WTC11 (cell line): ENCODE measurements around the gene IL4R. TPM values are rescaled to one million over a fixed set of nuclear protein-coding genes. Genes with fewer than 3 reads are reported as not detected.

Experiments
- ATAC-seq: fragments of 200-7000 bp; cut with Tn5 transposase; 2 replicates; pipeline ENCODE4 v1.10.0; 2021; ENCODE audit warnings: mild to moderate bottlenecking, moderate library complexity
- CTCF ChIA-PET: fragments of 300-600 bp; sonication (Branson Sonifier 250); formaldehyde crosslinking; loops from one replicate; lab custom pipeline; 2021; ENCODE audit warnings: antibody characterized with exemption; lab: Charles Lee
- POLR2A ChIA-PET: fragments of 350-600 bp; sonication (Branson Sonifier 250); formaldehyde crosslinking; loops from one replicate; lab custom pipeline; 2021; ENCODE audit warnings: antibody characterized with exemption; lab: Charles Lee
- DNase-seq: peaks from one replicate; pipeline ENCODE4 v3.0.0; 2021; ENCODE audit warnings: low spot score
- H3K27ac Mint-ChIP-seq: 2 replicates; pipeline ENCODE4 v1.8.0; 2021; ENCODE audit warnings: mixed read lengths
- H3K27me3 Mint-ChIP-seq: 2 replicates; pipeline ENCODE4 v1.8.0; 2021; ENCODE audit warnings: low read depth, mild to moderate bottlenecking, moderate library complexity, mixed read lengths
- H3K36me3 Mint-ChIP-seq: 2 replicates; pipeline ENCODE4 v1.8.0; 2021; ENCODE audit warnings: mixed read lengths
- H3K4me1 Mint-ChIP-seq: 2 replicates; pipeline ENCODE4 v1.8.0; 2022; ENCODE audit warnings: mixed read lengths
- H3K4me3 Mint-ChIP-seq: 2 replicates; pipeline ENCODE4 v1.8.0; 2021; ENCODE audit warnings: mild to moderate bottlenecking, moderate library complexity, mixed read lengths
- H3K9me3 Mint-ChIP-seq: 2 replicates; pipeline ENCODE4 v1.8.0; 2021; ENCODE audit warnings: mixed read lengths
- AFF4 ChIP-seq: sonication (generic); formaldehyde crosslinking; IDR thresholded peaks from 2 replicates; pipeline ENCODE4 v1.8.1; 2023; ENCODE audit warnings: mild to moderate bottlenecking, missing genetic modification reagents, borderline replicate concordance
- CBFB ChIP-seq: sonication (generic); formaldehyde crosslinking; IDR thresholded peaks from 2 replicates; pipeline ENCODE4 v1.8.1; 2022; ENCODE audit warnings: mild to moderate bottlenecking, low read depth, missing genetic modification reagents
- E2F1 ChIP-seq: sonication (generic); formaldehyde crosslinking; IDR thresholded peaks from 2 replicates; pipeline ENCODE4 v1.8.0; 2022; ENCODE audit warnings: mild to moderate bottlenecking, missing genetic modification reagents
- KAT7 ChIP-seq: sonication (generic); formaldehyde crosslinking; IDR thresholded peaks from 2 replicates; pipeline ENCODE4 v1.8.1; 2023; ENCODE audit warnings: missing genetic modification reagents, mild to moderate bottlenecking, borderline replicate concordance
- MYBL2 ChIP-seq: sonication (generic); formaldehyde crosslinking; IDR thresholded peaks from 2 replicates; pipeline ENCODE4 v1.8.1; 2023; ENCODE audit warnings: mild to moderate bottlenecking, moderate library complexity, missing genetic modification reagents
- NFATC4 ChIP-seq: fragments of 250-450 bp; sonication (Bioruptor Pico); IDR thresholded peaks from 2 replicates; pipeline ENCODE4 v1.9.0; 2021; ENCODE audit warnings: mild to moderate bottlenecking
- SP1 ChIP-seq: sonication (generic); formaldehyde crosslinking; conservative IDR thresholded peaks from 2 replicates; pipeline ENCODE4 v1.8.1; 2022; ENCODE audit warnings: missing genetic modification reagents
- USF1 ChIP-seq: sonication (generic); formaldehyde crosslinking; IDR thresholded peaks from 2 replicates; pipeline ENCODE4 v1.8.0; 2022; ENCODE audit warnings: mild to moderate bottlenecking, missing genetic modification reagents
- ZBTB43 ChIP-seq: sonication (generic); formaldehyde crosslinking; IDR thresholded peaks from 2 replicates; pipeline ENCODE4 v1.8.1; 2023; ENCODE audit warnings: mild to moderate bottlenecking, missing genetic modification reagents
- ZNF317 ChIP-seq: sonication (generic); formaldehyde crosslinking; IDR thresholded peaks from 2 replicates; pipeline ENCODE4 v1.8.1; 2023; ENCODE audit warnings: low read depth, mild to moderate bottlenecking, moderate library complexity, missing genetic modification reagents, borderline replicate concordance
- ZNF416 ChIP-seq: fragments of 250-450 bp; sonication (Bioruptor Pico); IDR thresholded peaks from 2 replicates; pipeline ENCODE4 v1.9.0; 2021; ENCODE audit warnings: mild to moderate bottlenecking, inconsistent platforms
- ZNF532 ChIP-seq: fragments of 250-450 bp; sonication (Bioruptor Pico); IDR thresholded peaks from 2 replicates; pipeline ENCODE4 v1.9.0; 2021; ENCODE audit warnings: mild to moderate bottlenecking, borderline replicate concordance
- ZNF671 ChIP-seq: fragments of 250-450 bp; sonication (Bioruptor Pico); IDR thresholded peaks from 2 replicates; pipeline ENCODE4 v1.8.0; 2021; ENCODE audit warnings: mild to moderate bottlenecking
- total RNA-seq: library from RNA; stranded (reverse); gene quantifications from 3 replicates; pipeline ENCODE4 v1.2.3, GENCODE V29; 2021
- TF ChIP-seq, protein P1 (sequence below): sonication (generic); formaldehyde crosslinking; IDR thresholded peaks from 2 replicates; pipeline ENCODE4 v1.8.1; 2023; ENCODE audit warnings: mild to moderate bottlenecking, missing genetic modification reagents
- TF ChIP-seq, protein P2 (sequence below): sonication (generic); formaldehyde crosslinking; IDR thresholded peaks from 2 replicates; pipeline ENCODE4 v1.8.0; 2022; ENCODE audit warnings: mild to moderate bottlenecking, missing genetic modification reagents

Gene IL4R
- total RNA-seq, 1 experiment from 2014 or later = 28.7 TPM

- ATAC-seq = no peak
- Mint-ChIP-seq H3K27me3 (no peaks in the 10 kb centered on the region; the same call in 1 of the 2 replicates), H3K27ac (peak overlapping the region; percentile 84), H3K4me3 (no peak overlapping the region), H3K9me3 (no peaks in the 10 kb centered on the region), H3K36me3 (no peaks in the 10 kb centered on the region), H3K4me1 (peaks cover 42% of the 10 kb centered on the region)
- POLR2A ChIA-PET = interaction anchor here (0.6 to 1.2 kb wide), 3 partner anchors 28 to 207 kb away, joined by 3 read pairs; no protein-coding TSS in a partner anchor
- CTCF ChIA-PET = interaction anchor here (0.9 to 3.6 kb wide), 4 partner anchors 9 to 199 kb away, joined by 3 to 13 read pairs (median 8); no protein-coding TSS in a partner anchor
- DNase-seq = no peak
- TF ChIP-seq MYBL2 (CRISPR knock-in tag) (no peak), KAT7 (CRISPR knock-in tag) (no peak), ZNF671 (no peak), AFF4 (CRISPR knock-in tag) (no peak), USF1 (no peak), ZNF532 (CRISPR knock-in tag) (no peak), E2F1 (CRISPR knock-in tag) (no peak), NFATC4 (CRISPR knock-in tag) (no peak), CBFB (CRISPR knock-in tag) (no peak), SP1 (CRISPR knock-in tag) (no peak), ZNF317 (CRISPR knock-in tag) (no peak), ZBTB43 (no peak), ZNF416 (CRISPR knock-in tag) (no peak)
- TF ChIP-seq, protein P1, sequence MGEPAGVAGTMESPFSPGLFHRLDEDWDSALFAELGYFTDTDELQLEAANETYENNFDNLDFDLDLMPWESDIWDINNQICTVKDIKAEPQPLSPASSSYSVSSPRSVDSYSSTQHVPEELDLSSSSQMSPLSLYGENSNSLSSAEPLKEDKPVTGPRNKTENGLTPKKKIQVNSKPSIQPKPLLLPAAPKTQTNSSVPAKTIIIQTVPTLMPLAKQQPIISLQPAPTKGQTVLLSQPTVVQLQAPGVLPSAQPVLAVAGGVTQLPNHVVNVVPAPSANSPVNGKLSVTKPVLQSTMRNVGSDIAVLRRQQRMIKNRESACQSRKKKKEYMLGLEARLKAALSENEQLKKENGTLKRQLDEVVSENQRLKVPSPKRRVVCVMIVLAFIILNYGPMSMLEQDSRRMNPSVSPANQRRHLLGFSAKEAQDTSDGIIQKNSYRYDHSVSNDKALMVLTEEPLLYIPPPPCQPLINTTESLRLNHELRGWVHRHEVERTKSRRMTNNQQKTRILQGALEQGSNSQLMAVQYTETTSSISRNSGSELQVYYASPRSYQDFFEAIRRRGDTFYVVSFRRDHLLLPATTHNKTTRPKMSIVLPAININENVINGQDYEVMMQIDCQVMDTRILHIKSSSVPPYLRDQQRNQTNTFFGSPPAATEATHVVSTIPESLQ (CRISPR knock-in tag) = no peak
- TF ChIP-seq, protein P2, sequence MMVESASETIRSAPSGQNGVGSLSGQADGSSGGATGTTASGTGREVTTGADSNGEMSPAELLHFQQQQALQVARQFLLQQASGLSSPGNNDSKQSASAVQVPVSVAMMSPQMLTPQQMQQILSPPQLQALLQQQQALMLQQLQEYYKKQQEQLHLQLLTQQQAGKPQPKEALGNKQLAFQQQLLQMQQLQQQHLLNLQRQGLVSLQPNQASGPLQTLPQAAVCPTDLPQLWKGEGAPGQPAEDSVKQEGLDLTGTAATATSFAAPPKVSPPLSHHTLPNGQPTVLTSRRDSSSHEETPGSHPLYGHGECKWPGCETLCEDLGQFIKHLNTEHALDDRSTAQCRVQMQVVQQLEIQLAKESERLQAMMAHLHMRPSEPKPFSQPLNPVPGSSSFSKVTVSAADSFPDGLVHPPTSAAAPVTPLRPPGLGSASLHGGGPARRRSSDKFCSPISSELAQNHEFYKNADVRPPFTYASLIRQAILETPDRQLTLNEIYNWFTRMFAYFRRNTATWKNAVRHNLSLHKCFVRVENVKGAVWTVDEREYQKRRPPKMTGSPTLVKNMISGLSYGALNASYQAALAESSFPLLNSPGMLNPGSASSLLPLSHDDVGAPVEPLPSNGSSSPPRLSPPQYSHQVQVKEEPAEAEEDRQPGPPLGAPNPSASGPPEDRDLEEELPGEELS (CRISPR knock-in tag) = no peak
These were observed 3.5 kb downstream of the IL4R start for GRCh38 chr16:27317320-27317719.
